B cell (primary cell): ENCODE measurements around the gene CPE. TPM values are rescaled to one million over a fixed set of nuclear protein-coding genes. Genes with fewer than 3 reads are reported as not detected.

Experiments used
- ATAC-seq: fragments of 200-7000 bp; cut with Tn5 transposase; one replicate; pipeline ENCODE4 v1.10.0; 2021; ENCODE audit warnings: low read depth, mild to moderate bottlenecking, moderate number of reproducible peaks, moderate library complexity
- CTCF ChIA-PET: fragments of 350-600 bp; sonication (Branson Sonifier 250); formaldehyde crosslinking; loops from one replicate; lab custom pipeline; 2021; ENCODE audit warnings: antibody characterized with exemption, inconsistent platforms; lab: Charles Lee
- POLR2A ChIA-PET: fragments of 350-600 bp; sonication (Branson Sonifier 250); formaldehyde crosslinking; loops from one replicate; lab custom pipeline; 2021; ENCODE audit warnings: antibody characterized with exemption; lab: Charles Lee
- DNase-seq: peaks from one replicate; pipeline ENCODE4 v3.0.0; 2013
- H2AFZ ChIP-seq: 2 replicates; pipeline ENCODE4 v1.6.1; 2012; ENCODE audit warnings: mild to moderate bottlenecking, low read depth, low read length; ENCODE audit not compliant: insufficient read depth, poor library complexity, severe bottlenecking
- H3K27ac ChIP-seq, 2 donors: 1 replicate in 1 of 2; 2 replicates in 1 of 2; pipeline ENCODE4 v1.5.1; 2012 to 2013; ENCODE audit warnings: low read length in 2 of 2, mild to moderate bottlenecking in 2 of 2, moderate library complexity in 1 of 2
- H3K27me3 ChIP-seq, 4 experiments: fragments of 200-600 bp in 1 of 4; sonication (generic) in 1 of 4; replicated peaks in 1 of 4; 1 replicate in 2 of 4; 2 replicates in 2 of 4; pipeline versions ENCODE4 v1.6.1 to v1.7.0; 2013 to 2016; ENCODE audit warnings: low read length in 3 of 4, mild to moderate bottlenecking in 2 of 4, mixed read lengths in 1 of 4, moderate library complexity in 1 of 4; ENCODE audit not compliant: insufficient read depth in 4 of 4, control insufficient read depth in 3 of 4; ENCODE audit errors: control extremely low read depth in 1 of 4
- H3K36me3 ChIP-seq, 2 experiments: replicated peaks in 1 of 2; 1 replicate in 1 of 2; 2 replicates in 1 of 2; pipeline versions ENCODE4 v1.6.1 to v1.7.1; 2013; ENCODE audit warnings: low read length in 1 of 2; ENCODE audit not compliant: insufficient read depth in 2 of 2, control insufficient read depth in 1 of 2; ENCODE audit errors: control extremely low read depth in 1 of 2, extremely low read depth in 1 of 2
- H3K4me1 ChIP-seq, 2 donors: fragments of 200-600 bp in 1 of 2; sonication (generic) in 1 of 2; 1 replicate in 1 of 2; 2 replicates in 1 of 2; pipeline versions ENCODE4 v1.5.1 to v1.6.1; 2013 to 2017; ENCODE audit warnings: low read length in 2 of 2; ENCODE audit not compliant: control insufficient read depth in 2 of 2, insufficient read depth in 2 of 2
- H3K4me2 ChIP-seq: replicated peaks from 2 replicates; pipeline ENCODE3; 2012; ENCODE audit warnings: mild to moderate bottlenecking, low read depth, low read length; ENCODE audit not compliant: poor library complexity, severe bottlenecking
- H3K4me3 ChIP-seq, 5 experiments: fragments of 200-600 bp in 1 of 5; sonication (generic) in 1 of 5; 1 replicate in 3 of 5; 2 replicates in 2 of 5; pipeline versions ENCODE4 v1.5.1 to v1.7.0; 2011 to 2016; ENCODE audit warnings: low read length in 4 of 5, mild to moderate bottlenecking in 4 of 5, low read depth in 2 of 5, control low read depth in 1 of 5, moderate library complexity in 1 of 5; ENCODE audit not compliant: insufficient read depth in 1 of 5; ENCODE audit errors: control extremely low read depth in 1 of 5, extremely low read depth in 1 of 5
- H3K79me2 ChIP-seq: fragments of 200-600 bp; sonication (generic); one replicate; pipeline ENCODE4 v1.6.0; 2016; ENCODE audit warnings: low read length; ENCODE audit not compliant: control insufficient read depth, insufficient read depth
- H3K9ac ChIP-seq: fragments of 200-600 bp; sonication (generic); 2 replicates; pipeline ENCODE4 v1.6.1; 2017; ENCODE audit warnings: mild to moderate bottlenecking, low read length, moderate library complexity
- H3K9me3 ChIP-seq, 3 donors: one replicate each; pipeline versions ENCODE4 v1.6.1 to v1.7.1; 2013; ENCODE audit warnings: low read length in 2 of 3; ENCODE audit not compliant: control insufficient read depth in 2 of 3, insufficient read depth in 1 of 3; ENCODE audit errors: control extremely low read depth in 1 of 3
- H4K20me1 ChIP-seq: 2 replicates; pipeline ENCODE4 v1.6.0; 2012; ENCODE audit warnings: mild to moderate bottlenecking, low read length; ENCODE audit not compliant: insufficient read depth, control insufficient read depth, poor library complexity, severe bottlenecking
- H3K27ac Mint-ChIP-seq: one replicate; pipeline ENCODE4 v1.8.0; 2021; ENCODE audit warnings: mixed read lengths
- H3K27me3 Mint-ChIP-seq: one replicate; pipeline ENCODE4 v1.8.0; 2021; ENCODE audit warnings: mixed read lengths
- H3K4me1 Mint-ChIP-seq: one replicate; pipeline ENCODE4 v1.8.0; 2021; ENCODE audit warnings: mixed read lengths
- H3K4me3 Mint-ChIP-seq: one replicate; pipeline ENCODE4 v1.8.0; 2021; ENCODE audit warnings: mixed read lengths
- H3K9me3 Mint-ChIP-seq: one replicate; pipeline ENCODE4 v1.8.0; 2022; ENCODE audit warnings: mixed read lengths; ENCODE audit not compliant: insufficient read depth
- CTCF ChIP-seq: fragments of 200-600 bp; IDR thresholded peaks from one replicate; pipeline ENCODE4 v1.8.0; 2022; ENCODE audit warnings: antibody characterized with exemption, mild to moderate bottlenecking
- EZH2 ChIP-seq: IDR thresholded peaks from 2 replicates; pipeline ENCODE4 v1.6.1; 2012; ENCODE audit warnings: borderline replicate concordance, low read depth, mild to moderate bottlenecking, moderate library complexity, low read length; ENCODE audit not compliant: insufficient read depth, poor library complexity, severe bottlenecking
- WGBS: methylation state at CpG from one replicate; pipeline ENCODE4 v1.1.5; 2013; ENCODE audit warnings: missing lambda C conversion rate; ENCODE audit not compliant: insufficient coverage; 5-methylcytosine and 5-hydroxymethylcytosine counted together
- intact Hi-C: fragments of 100-400 bp; cut with micrococcal nuclease; formaldehyde crosslinking; loops from one replicate; pipeline ENCODE4 v1.10.0; 2022
- polyA plus RNA-seq: library from polyadenylated mRNA; depleted of rRNA; stranded (reverse); fragments of >200 nt; gene quantifications from 2 replicates; pipeline ENCODE4 v1.2.3, GENCODE V29; 2012
- total RNA-seq, 2 donors: library from RNA; stranded (reverse); fragments of 120-200 nt in 1 of 2; gene quantifications; 1 replicate in 1 of 2; 2 replicates in 1 of 2; pipeline versions ENCODE4 v1.2.3 to v1.2.4, GENCODE V29; 2013 to 2022

Gene CPE
- total and polyA plus RNA-seq, 2 donors (not counting 1 experiment from before 2014, with no cell fraction given) = not detected

DNA sequence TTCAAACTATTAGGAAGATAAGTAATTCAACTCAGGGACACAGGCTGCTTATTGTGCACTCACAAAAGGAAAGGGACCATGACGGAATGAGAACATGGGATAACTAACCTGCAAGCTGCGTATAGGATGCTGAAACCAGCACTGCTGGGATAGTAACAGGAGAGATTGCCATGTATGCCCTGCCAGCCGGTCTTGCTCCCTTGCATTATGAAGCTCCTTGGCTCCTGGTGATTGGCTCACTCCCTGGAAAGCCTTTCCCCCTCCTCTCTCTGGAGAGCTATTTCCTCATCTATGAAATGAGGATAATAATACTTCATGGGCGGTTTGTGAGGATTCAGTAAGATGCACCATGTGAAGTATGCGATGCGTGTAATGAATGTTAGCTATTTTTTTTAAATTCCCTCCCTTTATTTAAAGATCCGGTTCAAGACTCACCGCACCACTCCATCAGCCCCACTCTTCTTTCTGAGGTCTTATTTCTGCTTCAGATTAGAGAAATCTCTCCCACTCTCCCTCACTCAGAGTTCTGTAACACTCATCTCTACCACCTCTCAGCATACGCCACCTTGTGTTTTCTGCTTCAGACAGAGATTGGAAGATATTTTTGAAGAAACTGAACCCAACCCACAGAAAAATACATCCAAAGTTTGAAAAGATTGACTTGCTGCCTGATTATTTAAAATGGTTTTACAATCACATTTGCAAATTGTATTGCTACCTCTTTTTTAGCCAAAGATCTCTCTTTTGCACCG, 33.0 kb upstream of the CPE start:
- H3K27me3 Mint-ChIP-seq = peaks cover 8% of the 10 kb centered on the region
- DNase-seq (no peak), ATAC-seq (no peak)
- Histone ChIP-seq H3K9me3 (no peaks in the 10 kb centered on the region), H3K9ac (no peak overlapping the region), H3K4me2 (no peak overlapping the region), H3K27ac (no peak overlapping the region), H3K4me1 (no peaks in the 10 kb centered on the region), H3K4me3 (no peak overlapping the region), H3K27me3 (no peaks in the 10 kb centered on the region), H4K20me1 (no peaks in the 10 kb centered on the region), H2AFZ (no peak overlapping the region), H3K36me3 (peaks cover 5 to 8% of the 10 kb centered on the region in 2 experiments), H3K79me2 (no peaks in the 10 kb centered on the region)
- ChIA-PET POLR2A (no interaction called here), CTCF (interaction anchor here (0.7 to 6.2 kb wide), 5 partner anchors 12 to 214 kb away, joined by 3 to 96 read pairs (median 4); no protein-coding TSS in a partner anchor)
- H3K4me1 Mint-ChIP-seq = peaks cover 2% of the 10 kb centered on the region
- intact Hi-C loops = no loop called here
- 90% methylated on average over 4 of the region's 10 CpGs for WGBS
- no peak overlapping the region for H3K27ac Mint-ChIP-seq
- H3K9me3 Mint-ChIP-seq = no peaks in the 10 kb centered on the region
- H3K4me3 Mint-ChIP-seq = no peak overlapping the region
- TF ChIP-seq EZH2 (no peak), CTCF (no peak)
